ENCODE results near the gene ZMYND19.

- TF ChIP-seq EP300 (IDR thresholded peaks at IDR 0.05) (no peak), CTCF (IDR thresholded peaks at IDR 0.05) (no peak), POLR2A (IDR thresholded peaks at IDR 0.05) (no peak)
Measured at GRCh38 chr9:137579259-137579604, 11.1 kb downstream of the ZMYND19 start.
